Mesangial cell (primary cell): ENCODE results near the gene MRPL53. TPM values are rescaled to one million over a fixed set of nuclear protein-coding genes. Genes with fewer than 3 reads are reported as not detected.

Experiments used
- total RNA-seq: library from RNA; depleted of rRNA; stranded (reverse); fragments of >200 nt; gene quantifications from 2 replicates; pipeline ENCODE4 v1.2.3, GENCODE V29; 2015

MRPL53 gene
- total RNA-seq, result 26.5 and 31.4 TPM in 2 replicates

GRCh38 chr2:74472086-74472944, at the start of gene MRPL53:
Gene MRPL53, minus strand, starts transcription at chr2:74472680. Its CDS starts 20 bp downstream, at chr2:74472660.

GRCh38 chr2:74514368-74515270, 42.1 kb upstream of the MRPL53 start, which contains the start of gene TLX2:
Gene TLX2, plus strand, starts transcription at chr2:74514450. Its CDS starts 357 bp downstream, at chr2:74514807.

GRCh38 chr2:74507145-74507925, 34.9 kb upstream of the MRPL53 start, which contains the start of gene PCGF1:
Gene PCGF1, minus strand, starts transcription at chr2:74507695. Its CDS starts 27 bp downstream, at chr2:74507668.

GRCh38 chr2:74499267-74499939, 26.9 kb upstream of the MRPL53 start, which contains the start of gene LBX2:
Gene LBX2, minus strand, starts transcription at chr2:74499603. Its CDS starts 66 bp downstream, at chr2:74499537.

GRCh38 chr2:74482801-74483674, 10.6 kb upstream of the MRPL53 start, which contains the start of the genes CCDC142 and TTC31:
Gene CCDC142, minus strand, starts transcription at chr2:74482998. Its CDS starts 161 bp downstream, at chr2:74482837.
Gene TTC31, plus strand, starts transcription at chr2:74483081. Its CDS starts 15 bp downstream, at chr2:74483096.

GRCh38 chr2:74458132-74458937, 14.1 kb downstream of the MRPL53 start, which contains the start of gene WBP1:
Gene WBP1, plus strand, starts transcription at chr2:74458438. Its CDS starts 165 bp downstream, at chr2:74458603.

GRCh38 chr2:74454654-74455511, 17.6 kb downstream of the MRPL53 start, which contains the start of gene INO80B:
Gene INO80B, plus strand, starts transcription at chr2:74455087. Its CDS starts 30 bp downstream, at chr2:74455117.

GRCh38 chr2:74441690-74442482, 30.6 kb downstream of the MRPL53 start, which contains the start of gene RTKN:
Gene RTKN, minus strand, starts transcription at chr2:74441937. Its CDS starts 121 bp downstream, at chr2:74441816.

Other genes with a start within 250 kb of the MRPL53 start
- under 0.01 and 0.51 TPM in 2 replicates for gene SLC4A5, start 129.3 kb downstream of the MRPL53 start, total RNA-seq
- gene DCTN1, start 92.4 kb downstream of the MRPL53 start, total RNA-seq, result 84.4 and 103 TPM in 2 replicates
- gene C2orf81, start 51.1 kb downstream of the MRPL53 start, total RNA-seq, result 2.4 and 4.9 TPM in 2 replicates
- gene WDR54, start 51.0 kb downstream of the MRPL53 start, total RNA-seq, result 46.8 and 49.0 TPM in 2 replicates
- gene RTKN, start 30.7 kb downstream of the MRPL53 start, total RNA-seq, result 39.1 and 48.0 TPM in 2 replicates
- 12.4 and 16.8 TPM in 2 replicates for gene INO80B, start 17.6 kb downstream of the MRPL53 start, total RNA-seq
- 56.4 and 113 TPM in 2 replicates for gene WBP1, start 14.2 kb downstream of the MRPL53 start, total RNA-seq
- 68.6 and 75.9 TPM in 2 replicates for gene MOGS, start 7.3 kb downstream of the MRPL53 start, total RNA-seq
- gene CCDC142, start 10.3 kb upstream of the MRPL53 start, total RNA-seq, result 6.0 and 9.5 TPM in 2 replicates
- gene TTC31, start 10.4 kb upstream of the MRPL53 start, total RNA-seq, result 20.8 and 22.2 TPM in 2 replicates
- gene LBX2, start 26.9 kb upstream of the MRPL53 start, total RNA-seq, result 1.5 and 6.7 TPM in 2 replicates
- 10.4 and 15.0 TPM in 2 replicates for gene PCGF1, start 35.0 kb upstream of the MRPL53 start, total RNA-seq
- gene TLX2, start 41.8 kb upstream of the MRPL53 start, total RNA-seq, result not detected in 2 replicates
- gene DQX1, start 53.6 kb upstream of the MRPL53 start, total RNA-seq, result not detected in 2 replicates
- gene AUP1, start 57.0 kb upstream of the MRPL53 start, total RNA-seq, result 96.3 and 120 TPM in 2 replicates
- gene HTRA2, start 57.3 kb upstream of the MRPL53 start, total RNA-seq, result 39.9 and 45.8 TPM in 2 replicates
- gene LOXL3, start 81.3 kb upstream of the MRPL53 start, total RNA-seq, result 9.0 and 14.8 TPM in 2 replicates
- 32.8 and 43.5 TPM in 2 replicates for gene DOK1, start 82.0 kb upstream of the MRPL53 start, total RNA-seq
- 1.1 and 1.3 TPM in 2 replicates for gene M1AP, start 175.7 kb upstream of the MRPL53 start, total RNA-seq
- gene SEMA4F, start 181.6 kb upstream of the MRPL53 start, total RNA-seq, result 12.7 and 12.9 TPM in 2 replicates